Fibroblast of lung (primary cell): ENCODE data around the gene THSD7B.

Experiments
- EZH2 ChIP-seq: IDR thresholded peaks from 2 replicates; pipeline ENCODE4 v1.5.1; 2012; ENCODE audit warnings: low read length, control low read depth, mild to moderate bottlenecking; ENCODE audit errors: missing control alignments
- TF ChIP-seq, protein P1 (sequence below), 2 donors: IDR thresholded peaks in 1 of 2; conservative IDR thresholded peaks in 1 of 2; 1 replicate in 1 of 2; 2 replicates in 1 of 2; pipeline ENCODE4 v1.5.1; 2011 to 2012; ENCODE audit warnings: low read length in 2 of 2, control low read depth in 1 of 2, inconsistent platforms in 1 of 2, low read depth in 1 of 2, mild to moderate bottlenecking in 1 of 2

DNA sequence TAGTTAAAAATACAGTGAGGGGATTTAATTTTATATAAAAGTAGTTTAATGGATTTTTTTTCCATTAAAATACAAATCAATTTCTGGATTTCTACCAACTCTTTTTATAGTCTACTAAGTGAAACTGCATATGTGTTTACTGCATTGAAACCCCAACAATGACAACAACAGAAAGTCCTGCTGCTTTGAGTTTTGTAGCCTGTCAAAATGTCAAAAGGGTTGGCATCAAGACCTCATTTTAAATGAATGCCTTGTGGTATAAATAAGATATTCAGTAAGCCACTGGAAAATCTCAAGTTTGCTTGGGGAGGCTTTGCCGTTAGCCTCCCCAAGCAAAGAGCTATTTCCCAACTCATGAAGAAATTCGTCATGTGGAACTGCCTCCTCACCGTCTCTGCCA is 758.6 kb downstream of the THSD7B start:
- TF ChIP-seq, protein P1, sequence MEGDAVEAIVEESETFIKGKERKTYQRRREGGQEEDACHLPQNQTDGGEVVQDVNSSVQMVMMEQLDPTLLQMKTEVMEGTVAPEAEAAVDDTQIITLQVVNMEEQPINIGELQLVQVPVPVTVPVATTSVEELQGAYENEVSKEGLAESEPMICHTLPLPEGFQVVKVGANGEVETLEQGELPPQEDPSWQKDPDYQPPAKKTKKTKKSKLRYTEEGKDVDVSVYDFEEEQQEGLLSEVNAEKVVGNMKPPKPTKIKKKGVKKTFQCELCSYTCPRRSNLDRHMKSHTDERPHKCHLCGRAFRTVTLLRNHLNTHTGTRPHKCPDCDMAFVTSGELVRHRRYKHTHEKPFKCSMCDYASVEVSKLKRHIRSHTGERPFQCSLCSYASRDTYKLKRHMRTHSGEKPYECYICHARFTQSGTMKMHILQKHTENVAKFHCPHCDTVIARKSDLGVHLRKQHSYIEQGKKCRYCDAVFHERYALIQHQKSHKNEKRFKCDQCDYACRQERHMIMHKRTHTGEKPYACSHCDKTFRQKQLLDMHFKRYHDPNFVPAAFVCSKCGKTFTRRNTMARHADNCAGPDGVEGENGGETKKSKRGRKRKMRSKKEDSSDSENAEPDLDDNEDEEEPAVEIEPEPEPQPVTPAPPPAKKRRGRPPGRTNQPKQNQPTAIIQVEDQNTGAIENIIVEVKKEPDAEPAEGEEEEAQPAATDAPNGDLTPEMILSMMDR (conservative IDR thresholded peaks at IDR 0.05 in 1 of 2, IDR thresholded peaks at IDR 0.05 in 1 of 2; ENCODE audit: low read depth in 1 of 2, low read length in 2 of 2): no peak
- no peak for TF ChIP-seq EZH2
